ENCODE results near the gene HES4. TPM values are rescaled to one million over a fixed set of nuclear protein-coding genes. Genes with fewer than 3 reads are reported as not detected.

The HES4 gene
- polyA plus RNA-seq, 1 of the 3 experiments (the other 2 are of a cell fraction): 4.7 TPM

GRCh38 chr1:1021010-1021919 lies 21.4 kb upstream of the HES4 start:
- H3K27me3 ChIP-seq (ENCODE audit: insufficient read depth): no peaks in the 10 kb centered on the region
- peaks cover 0 to 4% of the 10 kb centered on the region in 2 experiments for H3K36me3 ChIP-seq (replicated peaks in 1 of 2; ENCODE audit: control insufficient read depth in 1 of 2, insufficient read depth in 2 of 2, low read length in 1 of 2)
- H3K4me2 ChIP-seq: peak overlapping the region; percentile 82; the same call in 1 of the 2 replicates
- 37% methylated on average over 5 of the region's 33 CpGs for WGBS (ENCODE audit: low lambda C conversion rate)
- H3K4me1 ChIP-seq (ENCODE audit: control insufficient read depth in 1 of 2, insufficient read depth in 2 of 2, low read depth in 1 of 2, low read length in 1 of 2): peaks cover 0 to 10% of the 10 kb centered on the region in 2 experiments; a peak in 1 of 4 replicates
- peak overlapping the region; percentile 37 to 73; a peak in 3 of 4 replicates for H3K4me3 ChIP-seq (ENCODE audit: low read depth in 2 of 2, low read length in 1 of 2)
- H3K79me2 ChIP-seq (ENCODE audit: insufficient read depth): no peaks in the 10 kb centered on the region
- no peaks in the 10 kb centered on the region for H3K9me3 ChIP-seq
- TF ChIP-seq, protein P1, sequence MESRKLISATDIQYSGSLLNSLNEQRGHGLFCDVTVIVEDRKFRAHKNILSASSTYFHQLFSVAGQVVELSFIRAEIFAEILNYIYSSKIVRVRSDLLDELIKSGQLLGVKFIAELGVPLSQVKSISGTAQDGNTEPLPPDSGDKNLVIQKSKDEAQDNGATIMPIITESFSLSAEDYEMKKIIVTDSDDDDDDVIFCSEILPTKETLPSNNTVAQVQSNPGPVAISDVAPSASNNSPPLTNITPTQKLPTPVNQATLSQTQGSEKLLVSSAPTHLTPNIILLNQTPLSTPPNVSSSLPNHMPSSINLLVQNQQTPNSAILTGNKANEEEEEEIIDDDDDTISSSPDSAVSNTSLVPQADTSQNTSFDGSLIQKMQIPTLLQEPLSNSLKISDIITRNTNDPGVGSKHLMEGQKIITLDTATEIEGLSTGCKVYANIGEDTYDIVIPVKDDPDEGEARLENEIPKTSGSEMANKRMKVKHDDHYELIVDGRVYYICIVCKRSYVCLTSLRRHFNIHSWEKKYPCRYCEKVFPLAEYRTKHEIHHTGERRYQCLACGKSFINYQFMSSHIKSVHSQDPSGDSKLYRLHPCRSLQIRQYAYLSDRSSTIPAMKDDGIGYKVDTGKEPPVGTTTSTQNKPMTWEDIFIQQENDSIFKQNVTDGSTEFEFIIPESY (IDR thresholded peaks at IDR 0.05; ENCODE audit: borderline replicate concordance, low read depth): no peak
- TF ChIP-seq CHD2 (IDR thresholded peaks at IDR 0.05; ENCODE audit: low read length, partially characterized antibody): no peak
- TF ChIP-seq, protein P2, sequence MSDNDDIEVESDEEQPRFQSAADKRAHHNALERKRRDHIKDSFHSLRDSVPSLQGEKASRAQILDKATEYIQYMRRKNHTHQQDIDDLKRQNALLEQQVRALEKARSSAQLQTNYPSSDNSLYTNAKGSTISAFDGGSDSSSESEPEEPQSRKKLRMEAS (IDR thresholded peaks at IDR 0.05; ENCODE audit: low read depth): no peak
- TF ChIP-seq SIN3A (IDR thresholded peaks at IDR 0.05; ENCODE audit: borderline replicate concordance, low read depth, low read length): no peak
- TF ChIP-seq POLR2AphosphoS5 (IDR thresholded peaks at IDR 0.05; ENCODE audit: low read depth, low read length): no peak
- no peak for TF ChIP-seq ELF1 (IDR thresholded peaks at IDR 0.05)
- TF ChIP-seq MXI1 (IDR thresholded peaks at IDR 0.05; ENCODE audit: low read depth, low read length): no peak
- no peak overlapping the region for H2AFZ ChIP-seq (ENCODE audit: low read depth)
- no peaks in the 10 kb centered on the region for H3K9me2 ChIP-seq
- H3F3A ChIP-seq (replicated peaks; ENCODE audit: insufficient read depth): no peaks in the 10 kb centered on the region
- H4K20me1 ChIP-seq (ENCODE audit: insufficient read depth): no peaks in the 10 kb centered on the region
- POLR2A ChIA-PET: no interaction called here
- peak; percentile 75 for DNase-seq
- no peak overlapping the region for H3K9ac ChIP-seq
- CTCF ChIA-PET: interaction anchor here (1.0 to 6.0 kb wide), 8 partner anchors 12 to 270 kb away, joined by 3 to 52 read pairs (median 6); partner anchors contain the start of gene PERM1
- peak overlapping the region in 1 of 2 experiments; percentile 28; a peak in 1 of 4 replicates for H3K27ac ChIP-seq (ENCODE audit: low read depth in 2 of 2, low read length in 1 of 2)

- H3K4me2 ChIP-seq: peak overlapping the region; percentile 82; the same call in 1 of the 2 replicates
- CTCF ChIA-PET: interaction anchor here (1.0 to 6.0 kb wide), 6 partner anchors 12 to 255 kb away, joined by 3 to 52 read pairs (median 5); partner anchors contain the start of gene PERM1
- H4K20me1 ChIP-seq (ENCODE audit: insufficient read depth): no peaks in the 10 kb centered on the region
- H3K27me3 ChIP-seq (ENCODE audit: insufficient read depth): no peaks in the 10 kb centered on the region
- H3K36me3 ChIP-seq (replicated peaks in 1 of 2; ENCODE audit: control insufficient read depth in 1 of 2, insufficient read depth in 2 of 2, low read length in 1 of 2): peaks cover 0 to 4% of the 10 kb centered on the region in 2 experiments
- DNase-seq: peak; percentile 71
- peak overlapping the region in 1 of 2 experiments; percentile 28; a peak in 1 of 4 replicates for H3K27ac ChIP-seq (ENCODE audit: low read depth in 2 of 2, low read length in 1 of 2)
- H3K9me2 ChIP-seq: no peaks in the 10 kb centered on the region
- WGBS (ENCODE audit: low lambda C conversion rate): 5% methylated on average over 11 of the region's 59 CpGs
- H2AFZ ChIP-seq (ENCODE audit: low read depth): no peak overlapping the region
- no peaks in the 10 kb centered on the region for H3K9me3 ChIP-seq
- POLR2A ChIA-PET: no interaction called here
- no peaks in the 10 kb centered on the region for H3F3A ChIP-seq (replicated peaks; ENCODE audit: insufficient read depth)
- peaks cover 0 to 10% of the 10 kb centered on the region in 2 experiments; a peak in 1 of 4 replicates for H3K4me1 ChIP-seq (ENCODE audit: control insufficient read depth in 1 of 2, insufficient read depth in 2 of 2, low read depth in 1 of 2, low read length in 1 of 2)
- peak overlapping the region; percentile 56 to 73 for H3K4me3 ChIP-seq (ENCODE audit: low read depth in 2 of 2, low read length in 1 of 2)
- H3K9ac ChIP-seq: no peak overlapping the region; the same call in 1 of the 2 replicates
- H3K79me2 ChIP-seq (ENCODE audit: insufficient read depth): no peaks in the 10 kb centered on the region
- no peak for TF ChIP-seq RXRA (IDR thresholded peaks at IDR 0.05; ENCODE audit: borderline replicate concordance, low read depth)
- TF ChIP-seq MEF2A (IDR thresholded peaks at IDR 0.05; ENCODE audit: borderline replicate concordance, low read depth): no peak
- no peak for TF ChIP-seq FOSL2 (IDR thresholded peaks at IDR 0.05; ENCODE audit: borderline replicate concordance, low read depth)
- no peak for TF ChIP-seq ELF1 (IDR thresholded peaks at IDR 0.05)
- TF ChIP-seq, protein P1 (IDR thresholded peaks at IDR 0.05; ENCODE audit: borderline replicate concordance, low read depth): no peak
- no peak for TF ChIP-seq NRF1 (IDR thresholded peaks at IDR 0.05; ENCODE audit: low read depth, low read length)
- TF ChIP-seq RFX5 (IDR thresholded peaks at IDR 0.05; ENCODE audit: low read length): no peak
- no peak for TF ChIP-seq RCOR1 (IDR thresholded peaks at IDR 0.05; ENCODE audit: low read length)
- no peak for TF ChIP-seq YY1 (IDR thresholded peaks at IDR 0.05; ENCODE audit: low read depth)
- no peak for TF ChIP-seq TCF12 (IDR thresholded peaks at IDR 0.05)
- TF ChIP-seq, protein P3, sequence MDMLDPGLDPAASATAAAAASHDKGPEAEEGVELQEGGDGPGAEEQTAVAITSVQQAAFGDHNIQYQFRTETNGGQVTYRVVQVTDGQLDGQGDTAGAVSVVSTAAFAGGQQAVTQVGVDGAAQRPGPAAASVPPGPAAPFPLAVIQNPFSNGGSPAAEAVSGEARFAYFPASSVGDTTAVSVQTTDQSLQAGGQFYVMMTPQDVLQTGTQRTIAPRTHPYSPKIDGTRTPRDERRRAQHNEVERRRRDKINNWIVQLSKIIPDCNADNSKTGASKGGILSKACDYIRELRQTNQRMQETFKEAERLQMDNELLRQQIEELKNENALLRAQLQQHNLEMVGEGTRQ (IDR thresholded peaks at IDR 0.05; ENCODE audit: borderline replicate concordance, low read depth, low read length): no peak
These were observed 20.6 kb upstream of the HES4 start for GRCh38 chr1:1020415-1021009.
